HG02938 (cell line): ENCODE data around the gene SFXN5.
"Not testable (repeated sequence)": the region's sequence is repeated elsewhere in the genome, so short reads cannot be mapped to it uniquely, and the experiment has no call there.

ENCODE experiments used
- ATAC-seq: cut with Tn5 transposase; IDR thresholded peaks from one replicate; pipeline ENCODE4 v1.9.1; 2021; ENCODE audit warnings: mild to moderate bottlenecking, moderate library complexity; ENCODE audit not compliant: unreplicated experiment

The SFXN5 gene

GRCh38 chr2:72914589-72915319 lies 156.8 kb downstream of the SFXN5 start:
- ATAC-seq = no peak

- ATAC-seq = no peak
Observed at GRCh38 chr2:72914206-72914559, 157.3 kb downstream of the SFXN5 start.

- ATAC-seq = no peak
Observed at GRCh38 chr2:72913486-72914205, 157.9 kb downstream of the SFXN5 start.

- ATAC-seq = no peak
Observed at GRCh38 chr2:72911256-72911655, 160.3 kb downstream of the SFXN5 start.

- no peak for ATAC-seq
Observed at GRCh38 chr2:72908741-72909140, 162.8 kb downstream of the SFXN5 start.

- not testable (repeated sequence) for ATAC-seq
Observed at GRCh38 chr2:72907369-72907768, 164.1 kb downstream of the SFXN5 start.

GRCh38 chr2:72901426-72901825 lies 170.1 kb downstream of the SFXN5 start:
- ATAC-seq = no peak

- no peak for ATAC-seq
Observed at GRCh38 chr2:72900191-72900825, 171.2 kb downstream of the SFXN5 start.

- ATAC-seq = no peak
Observed at GRCh38 chr2:72898585-72898906, 173.0 kb downstream of the SFXN5 start.

GRCh38 chr2:72897785-72898584 lies 173.5 kb downstream of the SFXN5 start:
- no peak for ATAC-seq

GRCh38 chr2:72896446-72896845 lies 175.1 kb downstream of the SFXN5 start:
- no peak for ATAC-seq

GRCh38 chr2:72895759-72896281 lies 175.7 kb downstream of the SFXN5 start:
- ATAC-seq = no peak

- ATAC-seq = no peak
Observed at GRCh38 chr2:72895154-72895553, 176.4 kb downstream of the SFXN5 start.

GRCh38 chr2:72894514-72894913 lies 177.0 kb downstream of the SFXN5 start:
- ATAC-seq = no peak

GRCh38 chr2:72893594-72894319 lies 177.8 kb downstream of the SFXN5 start:
- ATAC-seq = peak; percentile 75

GRCh38 chr2:72892506-72893173 lies 178.9 kb downstream of the SFXN5 start:
- peak; percentile 40 for ATAC-seq
